GM23248 (cell line): ENCODE data around the gene RUSC2. TPM values are rescaled to one million over a fixed set of nuclear protein-coding genes. Genes with fewer than 3 reads are reported as not detected.
"Not testable (repeated sequence)": the region's sequence is repeated elsewhere in the genome, so short reads cannot be mapped to it uniquely, and the experiment has no call there.

Experiments used
- DNase-seq: peaks from one replicate; pipeline ENCODE4 v3.0.0-alpha.2; 2015
- H2AFZ ChIP-seq: fragments of 200-600 bp; sonication (generic); 2 replicates; pipeline ENCODE4 v1.6.1; 2016; ENCODE audit warnings: antibody characterized with exemption
- H3F3A ChIP-seq: fragments of 200-600 bp; sonication (generic); 2 replicates; pipeline ENCODE4 v1.6.1; 2016; ENCODE audit warnings: mild to moderate bottlenecking, antibody characterized with exemption, mixed run types; ENCODE audit not compliant: insufficient read depth
- H3K27ac ChIP-seq: fragments of 200-600 bp; sonication (generic); 2 replicates; pipeline ENCODE4 v1.5.1; 2016; ENCODE audit warnings: mild to moderate bottlenecking
- H3K27me3 ChIP-seq: fragments of 200-600 bp; sonication (generic); replicated peaks from 2 replicates; pipeline ENCODE4 v1.6.1; 2016; ENCODE audit warnings: mild to moderate bottlenecking; ENCODE audit not compliant: insufficient read depth
- H3K36me3 ChIP-seq: fragments of 200-600 bp; sonication (generic); 2 replicates; pipeline ENCODE4 v1.6.1; 2016; ENCODE audit warnings: low read depth, mild to moderate bottlenecking
- H3K4me1 ChIP-seq: fragments of 200-600 bp; sonication (generic); 2 replicates; pipeline ENCODE4 v1.6.1; 2016; ENCODE audit warnings: mild to moderate bottlenecking; ENCODE audit not compliant: insufficient read depth
- H3K4me2 ChIP-seq: fragments of 200-600 bp; sonication (generic); one replicate; pipeline ENCODE4 v1.6.1; 2016; ENCODE audit warnings: mild to moderate bottlenecking; ENCODE audit not compliant: unreplicated experiment
- H3K4me3 ChIP-seq: fragments of 200-600 bp; sonication (generic); 2 replicates; pipeline ENCODE4 v1.5.1; 2016; ENCODE audit warnings: mild to moderate bottlenecking
- H3K79me2 ChIP-seq: fragments of 200-600 bp; sonication (generic); 2 replicates; pipeline ENCODE4 v1.6.1; 2016; ENCODE audit warnings: mild to moderate bottlenecking; ENCODE audit not compliant: insufficient read depth
- H3K9ac ChIP-seq: fragments of 200-600 bp; sonication (generic); 2 replicates; pipeline ENCODE4 v1.6.1; 2016; ENCODE audit warnings: mild to moderate bottlenecking
- H3K9me2 ChIP-seq: fragments of 200-600 bp; sonication (generic); 2 replicates; pipeline ENCODE4 v1.6.1; 2016; ENCODE audit warnings: mixed run types, mild to moderate bottlenecking, moderate library complexity; ENCODE audit not compliant: insufficient read depth
- H3K9me3 ChIP-seq: fragments of 200-600 bp; sonication (generic); one replicate; pipeline ENCODE4 v1.6.1; 2017; ENCODE audit warnings: low read depth
- H4K20me1 ChIP-seq: fragments of 200-600 bp; sonication (generic); 2 replicates; pipeline ENCODE4 v1.6.0; 2016; ENCODE audit not compliant: insufficient read depth
- EZH2 ChIP-seq: fragments of 200-600 bp; sonication (generic); IDR thresholded peaks from 2 replicates; pipeline ENCODE4 v1.6.1; 2018; ENCODE audit warnings: antibody characterized with exemption, mild to moderate bottlenecking; ENCODE audit not compliant: insufficient read depth, poor library complexity, severe bottlenecking
- EZH2phosphoT487 ChIP-seq: fragments of 200-600 bp; sonication (generic); IDR thresholded peaks from 2 replicates; pipeline ENCODE4 v1.6.1; 2018; ENCODE audit warnings: antibody characterized with exemption, moderate library complexity, mild to moderate bottlenecking, low read depth; ENCODE audit not compliant: insufficient read depth
- WGBS, 2 experiments: methylation state at CpG; one replicate each; pipeline ENCODE4 v1.1.6; 2015 to 2017; ENCODE audit warnings: low lambda C conversion rate in 2 of 2, low coverage in 1 of 2; ENCODE audit errors: missing lambda C conversion rate in 2 of 2; 5-methylcytosine and 5-hydroxymethylcytosine counted together
- in situ Hi-C: fragments of 300-500 bp; cut with MboI; formaldehyde crosslinking; loops from 2 replicates; pipeline ENCODE4 v1.15.0; 2020
- polyA plus RNA-seq: library from polyadenylated mRNA; unstranded; fragments of >200 nt; fragmentation: Nextera tagmentation; extraction: Ambion mirVana; gene quantifications from 2 replicates; pipeline ENCODE4 v1.2.1, GENCODE V29; 2016
- total RNA-seq: library from RNA; depleted of rRNA; stranded (reverse); fragments of >200 nt; shearing (Covaris generic); gene quantifications from 2 replicates; pipeline ENCODE4 v1.2.3, GENCODE V29; 2014

RUSC2 gene
- total and polyA plus RNA-seq, 2 experiments from 2014 or later, result 31.7 to 74.0 TPM

GRCh38 chr9:35470894-35471293 lies 19.0 kb upstream of the RUSC2 start:
- TF ChIP-seq EZH2phosphoT487 (no peak), EZH2 (no peak)
- DNase-seq, result peak; percentile 92

GRCh38 chr9:35476596-35476995 lies 13.3 kb upstream of the RUSC2 start:
- Histone ChIP-seq H3F3A (0 out of 2 replicates have a peak, but pooled peaks cover under 1% of the 10 kb centered on the region), H3K36me3 (no peaks in the 10 kb centered on the region), H2AFZ (no peak overlapping the region), H3K4me2 (no peak overlapping the region), H3K9me3 (no peaks in the 10 kb centered on the region), H3K27me3 (no peaks in the 10 kb centered on the region), H3K9me2 (no peaks in the 10 kb centered on the region), H4K20me1 (no peaks in the 10 kb centered on the region), H3K4me3 (no peak overlapping the region), H3K9ac (peak overlapping the region; percentile 46; the same call in 1 of the 2 replicates), H3K27ac (no peak overlapping the region), H3K79me2 (no peaks in the 10 kb centered on the region), H3K4me1 (peaks cover under 1% of the 10 kb centered on the region)
- WGBS, 2 experiments, result 64 to 72% methylated on average over 8 of the region's 8 CpGs
- DNase-seq, result no peak
- in situ Hi-C loops, result no loop called here
- no peak for TF ChIP-seq EZH2
- no peak for TF ChIP-seq EZH2phosphoT487

More at GRCh38 chr9:35470894-35471293, 19.0 kb upstream of the RUSC2 start:
- 4 to 7% methylated on average over 4 of the region's 4 CpGs for WGBS, 2 experiments
- Histone ChIP-seq H3K9me3 (no peaks in the 10 kb centered on the region), H3K9me2 (no peaks in the 10 kb centered on the region), H4K20me1 (no peaks in the 10 kb centered on the region), H3K4me2 (peak overlapping the region; percentile 49), H2AFZ (no peak overlapping the region), H3K27ac (peak overlapping the region; percentile 62), H3K36me3 (no peaks in the 10 kb centered on the region), H3F3A (peaks cover 14% of the 10 kb centered on the region), H3K9ac (peak overlapping the region; percentile 40; the same call in 1 of the 2 replicates), H3K79me2 (no peaks in the 10 kb centered on the region), H3K27me3 (no peaks in the 10 kb centered on the region), H3K4me1 (peaks cover 13% of the 10 kb centered on the region), H3K4me3 (0 out of 2 replicates have a peak overlapping the region, but pooled peaks have one; percentile 22)
- in situ Hi-C loops, result no loop called here

GRCh38 chr9:35477211-35477855 lies 12.6 kb upstream of the RUSC2 start:
- H3K27ac ChIP-seq, H3K9me3 ChIP-seq, H3K4me1 ChIP-seq, in situ Hi-C loops, H2AFZ ChIP-seq, H3K27me3 ChIP-seq, H3K79me2 ChIP-seq, H3F3A ChIP-seq, H3K36me3 ChIP-seq, H3K4me3 ChIP-seq, H4K20me1 ChIP-seq, H3K4me2 ChIP-seq, H3K9me2 ChIP-seq: not testable (repeated sequence)
- DNase-seq, result peak; percentile 94
- WGBS, 2 experiments, result 17 to 18% methylated on average over 5 of the region's 5 CpGs
- H3K9ac ChIP-seq, result peak overlapping the region; percentile 46; the same call in 1 of the 2 replicates

GRCh38 chr9:35478871-35479270 lies 11.0 kb upstream of the RUSC2 start:
- H3K9ac ChIP-seq, result no peak overlapping the region
- H3K27me3 ChIP-seq, result no peaks in the 10 kb centered on the region
- H3K36me3 ChIP-seq, result no peaks in the 10 kb centered on the region
- H3F3A ChIP-seq, result peaks cover 11% of the 10 kb centered on the region; the same call in 1 of the 2 replicates
- no peak overlapping the region for H3K27ac ChIP-seq
- H3K4me3 ChIP-seq, result no peak overlapping the region
- no peaks in the 10 kb centered on the region for H4K20me1 ChIP-seq
- H3K4me1 ChIP-seq, result peaks cover 10% of the 10 kb centered on the region
- DNase-seq, result no peak
- TF ChIP-seq EZH2phosphoT487, result no peak
- TF ChIP-seq EZH2, result no peak
- in situ Hi-C loops, result no loop called here
- 41 to 73% methylated on average over 1 of the region's 1 CpG for WGBS, 2 experiments
- no peak overlapping the region for H2AFZ ChIP-seq
- no peaks in the 10 kb centered on the region for H3K9me3 ChIP-seq
- H3K4me2 ChIP-seq, result no peak overlapping the region
- H3K79me2 ChIP-seq, result no peaks in the 10 kb centered on the region
- H3K9me2 ChIP-seq, result no peaks in the 10 kb centered on the region
